NT2/D1 (cell line): ENCODE data around the gene CUL3.

Experiments
- SUZ12 ChIP-seq: IDR thresholded peaks from 2 replicates; pipeline ENCODE4 v1.6.1; 2011; ENCODE audit not compliant: insufficient read length, insufficient read depth; ENCODE audit errors: extremely low read depth
- YY1 ChIP-seq: IDR thresholded peaks from 2 replicates; pipeline ENCODE4 v1.6.1; 2011; ENCODE audit not compliant: insufficient read length, insufficient read depth

- TF ChIP-seq SUZ12 (no peak), YY1 (no peak)
These were observed 78.7 kb downstream of the CUL3 start for GRCh38 chr2:224506494-224506893.
